SK-N-SH (cell line): Measurements from ENCODE around the gene TUBA4B. TPM values are rescaled to one million over a fixed set of nuclear protein-coding genes. Genes with fewer than 3 reads are reported as not detected.

Experiments used
- CTCF ChIA-PET: fragments of 300-600, 350-600 bp; formaldehyde crosslinking; extraction: SDS; loops from one replicate; lab custom pipeline; 2021; lab: Yijun Ruan, JAX
- POLR2A ChIA-PET: fragments of 350-600 bp; sonication (Branson Sonifier 250); formaldehyde crosslinking; extraction: SDS; loops from one replicate; lab custom pipeline; 2020; ENCODE audit warnings: antibody characterized with exemption, inconsistent platforms; lab: Yijun Ruan, JAX
- DNase-seq: peaks from one replicate; pipeline ENCODE4 v3.0.0; 2012
- H2AFZ ChIP-seq: fragments of 200-600 bp; sonication (generic); 2 replicates; pipeline ENCODE4 v1.8.1; 2016; ENCODE audit warnings: antibody characterized with exemption, mild to moderate bottlenecking, low read depth
- H3F3A ChIP-seq: fragments of 200-600 bp; sonication (generic); replicated peaks from 2 replicates; pipeline ENCODE3; 2016; ENCODE audit warnings: antibody characterized with exemption, mild to moderate bottlenecking; ENCODE audit not compliant: insufficient read depth
- H3K27ac ChIP-seq, 2 experiments: fragments of 200-500 bp in 1 of 2; fragments of 200-600 bp in 1 of 2; sonication (Bioruptor generic) in 1 of 2; sonication (generic), shearing (Covaris generic) in 1 of 2; 2 replicates each; pipeline versions ENCODE4 v1.5.1 to v1.6.1; 2014 to 2016; ENCODE audit warnings: low read depth in 2 of 2, inconsistent platforms in 1 of 2, low read length in 1 of 2, mild to moderate bottlenecking in 1 of 2, mixed read lengths in 1 of 2
- H3K27me3 ChIP-seq: fragments of 200-600 bp; sonication (generic), shearing (Covaris generic); 2 replicates; pipeline ENCODE4 v1.6.1; 2016; ENCODE audit warnings: mixed run types; ENCODE audit not compliant: insufficient read depth
- H3K36me3 ChIP-seq, 2 experiments: fragments of 200-500 bp in 1 of 2; fragments of 200-600 bp in 1 of 2; sonication (Bioruptor generic) in 1 of 2; sonication (generic) in 1 of 2; replicated peaks in 1 of 2; 2 replicates each; pipeline versions ENCODE3 to v1.5.1; 2014 to 2016; ENCODE audit warnings: low read length in 1 of 2, mild to moderate bottlenecking in 1 of 2; ENCODE audit not compliant: insufficient read depth in 2 of 2, control insufficient read depth in 1 of 2
- H3K4me1 ChIP-seq, 2 experiments: fragments of 200-500 bp in 1 of 2; fragments of 200-600 bp in 1 of 2; sonication (Bioruptor generic) in 1 of 2; sonication (generic), shearing (Covaris generic) in 1 of 2; 2 replicates each; pipeline versions ENCODE4 v1.5.1 to v1.6.1; 2014 to 2016; ENCODE audit warnings: low read depth in 1 of 2, low read length in 1 of 2, mixed run types in 1 of 2; ENCODE audit not compliant: insufficient read depth in 2 of 2, control insufficient read depth in 1 of 2
- H3K4me2 ChIP-seq: fragments of 200-600 bp; sonication (generic), shearing (Covaris generic); 2 replicates; pipeline ENCODE4 v1.6.1; 2017; ENCODE audit warnings: mixed run types
- H3K4me3 ChIP-seq, 2 experiments: fragments of 200-500 bp in 1 of 2; fragments of 200-600 bp in 1 of 2; sonication (Bioruptor generic) in 1 of 2; sonication (generic), shearing (Covaris generic) in 1 of 2; 2 replicates each; pipeline versions ENCODE4 v1.5.1 to v1.8.1; 2014 to 2016; ENCODE audit warnings: low read depth in 2 of 2, inconsistent platforms in 1 of 2, low read length in 1 of 2, mild to moderate bottlenecking in 1 of 2, mixed read lengths in 1 of 2, moderate library complexity in 1 of 2
- H3K79me2 ChIP-seq: fragments of 200-600 bp; sonication (generic); 2 replicates; pipeline ENCODE4 v1.8.1; 2017; ENCODE audit warnings: mild to moderate bottlenecking; ENCODE audit not compliant: insufficient read depth
- H3K9ac ChIP-seq: fragments of 200-600 bp; sonication (generic); 2 replicates; pipeline ENCODE4 v1.6.1; 2017; ENCODE audit warnings: mixed run types
- H3K9me2 ChIP-seq: fragments of 200-600 bp; sonication (generic); 2 replicates; pipeline ENCODE4 v1.6.1; 2017; ENCODE audit warnings: mixed run types
- H3K9me3 ChIP-seq: fragments of 200-600 bp; sonication (generic); 2 replicates; pipeline ENCODE4 v1.6.1; 2017; ENCODE audit warnings: mixed run types, mild to moderate bottlenecking, moderate library complexity
- H4K20me1 ChIP-seq: fragments of 200-600 bp; sonication (generic); 2 replicates; pipeline ENCODE4 v1.6.1; 2017; ENCODE audit warnings: mild to moderate bottlenecking, mixed run types; ENCODE audit not compliant: insufficient read depth
- CTCF ChIP-seq: fragments of 200-600 bp; sonication (generic); IDR thresholded peaks from 2 replicates; pipeline ENCODE4 v1.6.1; 2017; ENCODE audit warnings: antibody characterized with exemption, mild to moderate bottlenecking, moderate library complexity
- FOXJ3 ChIP-seq: sonication (generic); formaldehyde crosslinking; IDR thresholded peaks from 2 replicates; pipeline ENCODE4 v1.5.1; 2020; ENCODE audit warnings: mild to moderate bottlenecking, missing genetic modification reagents
- GABPA ChIP-seq: IDR thresholded peaks from 2 replicates; pipeline ENCODE4 v1.4.0; 2012; ENCODE audit warnings: low read depth, mild to moderate bottlenecking
- JUND ChIP-seq: IDR thresholded peaks from 2 replicates; pipeline ENCODE4 v1.4.0; 2012
- MAX ChIP-seq: IDR thresholded peaks from 2 replicates; pipeline ENCODE4 v1.4.0; 2012; ENCODE audit warnings: low read depth
- MEF2A ChIP-seq: IDR thresholded peaks from 2 replicates; pipeline ENCODE4 v1.4.0; 2012; ENCODE audit warnings: low read depth, borderline replicate concordance
- NFIC ChIP-seq: IDR thresholded peaks from 2 replicates; pipeline ENCODE4 v1.4.0; 2012; ENCODE audit warnings: borderline replicate concordance
- POLR2AphosphoS5 ChIP-seq: IDR thresholded peaks from 2 replicates; pipeline ENCODE4 v1.6.1; 2012; ENCODE audit warnings: low read depth, low read length
- RCOR1 ChIP-seq: fragments of 150-350 bp; IDR thresholded peaks from 2 replicates; pipeline ENCODE4 v1.6.1; 2017; ENCODE audit warnings: antibody characterized with exemption, low read length
- REST ChIP-seq: IDR thresholded peaks from 2 replicates; pipeline ENCODE4 v1.6.1; 2012; ENCODE audit warnings: mild to moderate bottlenecking, low read depth, low read length, moderate library complexity
- RFX5 ChIP-seq: IDR thresholded peaks from 2 replicates; pipeline ENCODE4 v1.6.1; 2012; ENCODE audit warnings: mild to moderate bottlenecking, improper control_type of control experiment, low read length
- RXRA ChIP-seq: IDR thresholded peaks from 2 replicates; pipeline ENCODE4 v1.4.0; 2012; ENCODE audit warnings: low read depth, mild to moderate bottlenecking, borderline replicate concordance
- SMC3 ChIP-seq: IDR thresholded peaks from 2 replicates; pipeline ENCODE4 v1.6.1; 2012; ENCODE audit warnings: low read depth, low read length, improper control_type of control experiment
- TAF1 ChIP-seq: IDR thresholded peaks from 2 replicates; pipeline ENCODE4 v1.6.1; 2012; ENCODE audit warnings: low read depth, mild to moderate bottlenecking, low read length, moderate library complexity, borderline replicate concordance
- WGBS: methylation state at CpG from one replicate; pipeline ENCODE4 v1.1.6; 2017; ENCODE audit warnings: low lambda C conversion rate; 5-methylcytosine and 5-hydroxymethylcytosine counted together
- polyA plus RNA-seq, 3 experiments: library from polyadenylated mRNA; depleted of rRNA; stranded (reverse); fragments of >200 nt; gene quantifications; 2 replicates each; pipeline ENCODE4 v1.2.3, GENCODE V29; 2012

The TUBA4B gene
- polyA plus RNA-seq, 1 of the 3 experiments (the other 2 are of a cell fraction), result 0.03 TPM

GRCh38 chr2:219205981-219206327 lies 47.1 kb upstream of the TUBA4B start:
- no peak for TF ChIP-seq RCOR1
- TF ChIP-seq RFX5, result no peak
- no peak for TF ChIP-seq FOXJ3
- no peak for TF ChIP-seq TAF1
- no peak for TF ChIP-seq CTCF
- TF ChIP-seq RXRA, result no peak
- no peak for TF ChIP-seq REST
- TF ChIP-seq NFIC, result no peak
- Histone ChIP-seq H3K27ac (peak overlapping the region; percentile 67 to 93; a peak in 3 of 4 replicates), H3K79me2 (no peaks in the 10 kb centered on the region), H3K4me1 (peaks cover 13 to 20% of the 10 kb centered on the region in 2 experiments; a peak in 3 of 4 replicates), H3K27me3 (no peaks in the 10 kb centered on the region), H3K4me3 (peak overlapping the region; percentile 69), H3K4me2 (peak overlapping the region; percentile 86), H3K36me3 (peaks cover 9 to 26% of the 10 kb centered on the region in 2 experiments), H3F3A (peaks cover 15% of the 10 kb centered on the region), H3K9me3 (no peaks in the 10 kb centered on the region), H2AFZ (peak overlapping the region; percentile 59), H4K20me1 (no peaks in the 10 kb centered on the region), H3K9me2 (no peaks in the 10 kb centered on the region), H3K9ac (peak overlapping the region; percentile 50; the same call in 1 of the 2 replicates)
- CTCF ChIA-PET, result interaction anchor here (0.6 to 4.0 kb wide), 6 partner anchors 12 to 183 kb away, joined by 3 to 26 read pairs (median 7); partner anchors contain the start of genes ABCB6, CNPPD1 and SLC23A3
- DNase-seq, result no peak
- POLR2A ChIA-PET, result interaction anchor here (0.6 to 4.6 kb wide), 7 partner anchors 11 to 423 kb away, joined by 3 to 52 read pairs (median 4); partner anchors contain the start of genes ABCB6 and CNPPD1
- 18% methylated on average over 7 of the region's 7 CpGs for WGBS

- DNase-seq, result peak; percentile 99
- Histone ChIP-seq H2AFZ (peak within 1 kb of the TSS; percentile 59), H3K9me3 (no peaks in the 10 kb centered on the region), H3K36me3 (peaks cover 9 to 26% of the 10 kb centered on the region in 2 experiments), H3K27ac (peak within 1 kb of the TSS; percentile 67 to 93; a peak in 3 of 4 replicates), H3K27me3 (no peaks in the 10 kb centered on the region), H3K9ac (peak within 1 kb of the TSS; percentile 50; the same call in 1 of the 2 replicates), H3K4me3 (peak within 1 kb of the TSS; percentile 69), H3K79me2 (no peaks in the 10 kb centered on the region), H4K20me1 (no peaks in the 10 kb centered on the region), H3K4me1 (peaks cover 13 to 20% of the 10 kb centered on the region in 2 experiments; a peak in 3 of 4 replicates), H3F3A (peaks cover 15% of the 10 kb centered on the region), H3K9me2 (no peaks in the 10 kb centered on the region), H3K4me2 (peak within 1 kb of the TSS; percentile 86)
- ChIA-PET POLR2A (interaction anchor here (0.6 to 4.6 kb wide), 9 partner anchors 11 to 423 kb away, joined by 3 to 52 read pairs (median 4); partner anchors contain the start of genes ABCB6, CNPPD1, GLB1L and STK16), CTCF (interaction anchor here (0.6 to 4.0 kb wide), 7 partner anchors 11 to 182 kb away, joined by 3 to 26 read pairs (median 5); partner anchors contain the start of genes ABCB6, CNPPD1 and SLC23A3)
- 3% methylated on average over 15 of the region's 76 CpGs for WGBS
- TF ChIP-seq GABPA, result 0 out of 2 replicates have a peak, but pooled peaks have one; percentile 29
- TF ChIP-seq MEF2A, result no peak
- peak; percentile 77; the same call in 1 of the 2 replicates for TF ChIP-seq MAX
- peak; percentile 97 for TF ChIP-seq POLR2AphosphoS5
- TF ChIP-seq REST, result 0 out of 2 replicates have a peak, but pooled peaks have one; percentile 32
- TF ChIP-seq JUND, result no peak
- no peak for TF ChIP-seq FOXJ3
- TF ChIP-seq SMC3, result no peak
Observed at GRCh38 chr2:219206328-219207133, 46.5 kb upstream of the TUBA4B start, which contains the start of gene ZFAND2B. ZFAND2B (plus strand) TSS chr2:219206782; CDS start chr2:219206988, 206 bp downstream.
